Fibroblast of mammary gland (primary cell): ENCODE measurements around the gene ZNF816.

Experiments used
- DNase-seq: peaks from one replicate; pipeline ENCODE4 v3.0.0-alpha.2; 2010; ENCODE audit warnings: low read depth
- H3K4me3 ChIP-seq: 2 replicates; pipeline ENCODE4 v1.5.1; 2011; ENCODE audit warnings: low read depth, mild to moderate bottlenecking, low read length, moderate library complexity; ENCODE audit not compliant: control insufficient read depth
- TF ChIP-seq, protein P1 (sequence below): conservative IDR thresholded peaks from 2 replicates; pipeline ENCODE4 v1.5.1; 2011; ENCODE audit warnings: low read depth, low read length, inconsistent platforms; ENCODE audit not compliant: control insufficient read depth, insufficient read depth

ZNF816 gene

DNA sequence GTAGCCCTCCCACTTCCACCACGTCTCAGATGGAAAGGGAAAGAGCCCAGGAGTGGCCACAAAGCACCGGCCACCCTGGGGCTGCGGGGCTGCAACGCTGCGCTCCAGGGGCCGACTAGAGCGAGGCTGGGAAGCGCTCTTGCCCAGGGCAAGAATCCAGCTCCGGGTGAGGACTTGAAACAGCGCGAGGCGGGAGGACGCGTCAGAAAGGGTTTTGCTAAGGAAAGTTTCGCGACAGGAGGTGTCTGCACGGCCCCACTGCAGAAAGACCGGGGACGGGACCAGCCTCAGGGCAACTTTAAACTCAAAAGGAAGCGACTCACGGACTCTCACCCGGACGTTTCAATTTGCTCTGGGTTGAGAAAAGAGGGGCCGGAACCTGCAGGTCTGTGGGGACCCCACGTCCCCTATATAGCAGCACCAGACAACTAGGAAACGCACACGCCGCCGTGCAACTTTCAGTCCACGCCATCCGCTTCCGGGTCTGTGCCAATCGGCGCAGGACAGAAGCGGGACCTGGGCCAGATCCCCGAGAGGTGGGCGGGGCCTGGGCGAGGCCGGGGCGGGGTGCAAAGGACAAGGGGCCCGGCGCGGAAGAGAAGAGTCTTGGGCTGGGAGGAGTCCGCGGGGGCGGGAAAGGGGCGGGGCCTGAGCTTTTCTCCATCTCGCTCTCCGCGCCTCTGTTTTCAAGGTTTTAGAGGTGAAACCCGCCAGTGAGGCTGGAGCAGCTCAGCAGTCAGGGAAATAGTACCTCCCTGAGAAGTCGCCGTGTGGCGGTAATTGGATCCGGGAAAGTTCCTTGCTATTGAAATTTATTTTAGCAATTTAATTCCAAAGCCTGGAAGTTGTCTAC is at the start of gene ZNF816:
Gene ZNF816, minus strand, starts transcription at position 488 of the 853 bp plus-strand sequence. CDS start 6,792 bp downstream, outside the sequence.
- peak; percentile 87 for DNase-seq
- TF ChIP-seq, protein P1, sequence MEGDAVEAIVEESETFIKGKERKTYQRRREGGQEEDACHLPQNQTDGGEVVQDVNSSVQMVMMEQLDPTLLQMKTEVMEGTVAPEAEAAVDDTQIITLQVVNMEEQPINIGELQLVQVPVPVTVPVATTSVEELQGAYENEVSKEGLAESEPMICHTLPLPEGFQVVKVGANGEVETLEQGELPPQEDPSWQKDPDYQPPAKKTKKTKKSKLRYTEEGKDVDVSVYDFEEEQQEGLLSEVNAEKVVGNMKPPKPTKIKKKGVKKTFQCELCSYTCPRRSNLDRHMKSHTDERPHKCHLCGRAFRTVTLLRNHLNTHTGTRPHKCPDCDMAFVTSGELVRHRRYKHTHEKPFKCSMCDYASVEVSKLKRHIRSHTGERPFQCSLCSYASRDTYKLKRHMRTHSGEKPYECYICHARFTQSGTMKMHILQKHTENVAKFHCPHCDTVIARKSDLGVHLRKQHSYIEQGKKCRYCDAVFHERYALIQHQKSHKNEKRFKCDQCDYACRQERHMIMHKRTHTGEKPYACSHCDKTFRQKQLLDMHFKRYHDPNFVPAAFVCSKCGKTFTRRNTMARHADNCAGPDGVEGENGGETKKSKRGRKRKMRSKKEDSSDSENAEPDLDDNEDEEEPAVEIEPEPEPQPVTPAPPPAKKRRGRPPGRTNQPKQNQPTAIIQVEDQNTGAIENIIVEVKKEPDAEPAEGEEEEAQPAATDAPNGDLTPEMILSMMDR: no peak
- H3K4me3 ChIP-seq: peak within 1 kb of the TSS; percentile 77

DNA sequence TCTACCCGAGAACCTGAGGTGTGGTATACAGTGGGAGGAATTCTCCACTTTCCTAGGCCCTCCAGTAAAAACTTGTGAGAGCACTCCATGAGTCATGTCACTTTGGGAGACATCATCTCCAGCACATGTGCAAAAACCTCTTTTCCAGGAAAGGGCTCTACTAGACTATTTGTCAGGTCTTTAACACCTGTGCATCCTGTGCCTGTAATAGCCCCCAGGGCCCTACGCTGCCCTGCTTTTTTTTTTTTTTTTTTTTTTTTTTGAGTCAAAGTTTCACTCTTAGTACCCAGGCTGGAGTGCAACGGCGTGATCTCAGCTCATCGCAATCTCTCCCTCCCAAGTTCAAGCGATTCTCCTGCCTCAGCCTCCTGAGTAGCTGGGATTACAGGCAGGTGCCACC is 49.3 kb upstream of the ZNF816 start:
- H3K4me3 ChIP-seq: no peak overlapping the region
- TF ChIP-seq, protein P1: no peak
- DNase-seq: no peak

DNA sequence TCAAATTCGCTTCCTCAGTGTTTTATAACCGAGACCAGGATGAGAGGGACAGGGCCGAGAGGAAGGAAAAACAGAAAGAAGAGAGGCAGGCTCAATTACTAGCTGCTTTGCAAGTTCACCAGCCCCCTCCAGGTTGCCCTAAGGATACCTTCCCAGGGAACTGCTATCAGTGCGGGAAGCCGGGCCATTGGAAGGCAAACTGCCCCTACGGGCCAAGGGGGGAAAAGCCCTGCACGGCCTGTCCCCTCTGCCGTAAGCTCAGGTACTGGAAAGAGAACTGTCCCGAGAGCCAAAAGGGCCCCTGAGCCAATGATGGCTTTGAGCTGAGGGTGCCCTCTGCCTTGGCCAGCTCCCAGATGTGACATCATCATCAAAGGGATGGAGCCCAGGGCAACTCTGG is 47.8 kb upstream of the ZNF816 start:
- TF ChIP-seq, protein P1: no peak
- DNase-seq: no peak
- no peak overlapping the region for H3K4me3 ChIP-seq

DNA sequence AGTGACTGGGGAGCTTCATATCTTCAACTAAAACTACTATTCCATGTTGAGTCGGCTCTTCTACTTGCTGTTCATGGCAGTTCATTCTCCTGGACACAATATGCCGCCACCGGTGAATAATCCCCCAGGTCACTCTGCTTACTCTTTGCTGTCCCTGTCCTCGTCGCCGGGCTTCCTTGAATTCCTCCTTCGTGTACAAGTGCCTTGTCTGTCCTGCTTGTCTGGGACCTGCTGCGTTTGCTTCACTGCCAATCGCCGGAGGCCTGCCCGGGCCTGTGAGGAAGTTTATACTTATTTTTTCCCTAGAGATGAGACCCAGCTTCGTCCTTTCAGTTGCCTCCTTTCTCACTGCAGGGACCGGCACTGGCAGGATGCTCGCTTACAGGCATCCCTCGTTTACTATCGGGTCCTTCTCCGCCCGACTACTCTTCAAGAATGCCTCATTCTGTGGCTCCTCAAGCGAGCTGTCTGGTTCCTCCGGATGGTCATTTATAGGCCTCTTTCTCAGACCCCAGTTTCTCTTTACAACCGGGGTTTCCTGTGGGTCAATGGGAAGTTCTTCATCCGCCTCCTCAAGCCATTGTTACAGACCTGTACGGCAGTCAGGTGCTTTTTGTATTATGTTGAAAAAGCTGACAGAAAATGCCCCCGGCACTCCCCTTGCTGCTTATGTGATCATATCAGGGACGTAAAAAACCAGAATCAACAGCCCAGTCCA is 45.5 kb upstream of the ZNF816 start:
- no peak overlapping the region for H3K4me3 ChIP-seq
- DNase-seq: no peak
- TF ChIP-seq, protein P1: no peak

DNA sequence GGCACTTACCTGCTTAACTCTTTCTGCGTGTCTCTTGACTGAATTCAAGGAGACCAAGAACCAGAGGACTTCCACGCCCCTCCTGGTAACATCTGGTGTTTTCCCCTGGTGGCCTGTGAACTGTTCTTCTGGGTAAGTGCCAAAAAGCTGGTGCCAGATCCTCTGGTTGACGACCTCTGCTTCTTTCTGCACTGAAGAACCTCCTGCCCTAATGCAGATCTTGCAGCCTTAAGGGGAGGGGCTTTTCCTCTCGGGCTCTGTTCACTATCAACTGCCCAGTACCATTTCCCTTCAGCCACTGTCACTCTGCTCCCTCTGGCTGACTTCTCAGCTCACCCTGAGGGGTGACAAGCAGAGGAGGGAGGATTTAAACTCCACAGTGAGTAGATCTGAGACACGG is 44.9 kb upstream of the ZNF816 start:
- no peak for DNase-seq
- TF ChIP-seq, protein P1: no peak
- H3K4me3 ChIP-seq: no peak overlapping the region

DNA sequence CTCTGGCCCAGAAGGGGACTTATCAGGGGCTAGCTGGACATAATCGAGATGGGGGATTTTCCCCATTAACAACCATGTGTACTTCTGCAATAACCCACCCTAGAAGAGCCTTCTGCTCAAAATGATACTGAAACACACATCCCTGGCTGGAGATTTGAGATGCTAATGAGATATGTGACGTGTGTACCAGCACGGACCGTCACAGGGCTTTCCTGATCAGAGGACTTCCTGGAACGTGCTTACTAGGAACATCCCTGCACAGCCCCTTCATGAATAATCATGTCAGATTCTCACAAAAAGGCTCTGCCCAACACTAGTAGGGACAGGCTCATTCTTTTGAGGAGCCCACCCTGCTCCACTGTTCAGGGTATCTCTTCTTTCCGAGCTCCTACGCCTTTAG is 44.5 kb upstream of the ZNF816 start:
- no peak for DNase-seq
- no peak overlapping the region for H3K4me3 ChIP-seq
- TF ChIP-seq, protein P1: no peak
